HG03432 (cell line): ENCODE results near the gene FBXO46.

Experiments
- ATAC-seq: cut with Tn5 transposase; IDR thresholded peaks from one replicate; pipeline ENCODE4 v1.9.1; 2021; ENCODE audit warnings: mild to moderate bottlenecking, moderate library complexity; ENCODE audit not compliant: unreplicated experiment

The FBXO46 gene, protein sequence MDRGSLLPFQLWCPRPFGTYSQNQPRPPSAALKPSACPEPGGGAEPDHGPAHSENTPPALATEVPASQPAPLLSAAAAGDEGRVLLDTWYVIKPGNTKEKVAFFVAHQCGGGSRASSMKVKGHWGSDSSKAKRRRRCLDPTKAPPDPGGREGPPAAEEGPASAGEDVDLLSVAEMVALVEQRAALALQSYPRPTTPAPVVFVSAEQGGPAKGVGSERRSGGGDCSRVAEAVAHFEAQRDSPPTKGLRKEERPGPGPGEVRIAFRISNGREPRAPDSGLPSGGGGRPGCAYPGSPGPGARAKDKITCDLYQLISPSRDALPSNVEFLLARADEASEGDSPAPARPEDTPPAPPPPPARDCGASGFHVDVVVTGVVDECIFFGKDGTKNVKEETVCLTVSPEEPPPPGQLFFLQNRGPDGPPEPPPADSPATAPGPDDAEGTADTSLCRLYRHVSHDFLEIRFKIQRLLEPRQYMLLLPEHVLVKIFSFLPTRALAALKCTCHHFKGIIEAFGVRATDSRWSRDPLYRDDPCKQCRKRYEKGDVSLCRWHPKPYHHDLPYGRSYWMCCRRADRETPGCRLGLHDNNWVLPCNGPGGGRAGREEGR

DNA sequence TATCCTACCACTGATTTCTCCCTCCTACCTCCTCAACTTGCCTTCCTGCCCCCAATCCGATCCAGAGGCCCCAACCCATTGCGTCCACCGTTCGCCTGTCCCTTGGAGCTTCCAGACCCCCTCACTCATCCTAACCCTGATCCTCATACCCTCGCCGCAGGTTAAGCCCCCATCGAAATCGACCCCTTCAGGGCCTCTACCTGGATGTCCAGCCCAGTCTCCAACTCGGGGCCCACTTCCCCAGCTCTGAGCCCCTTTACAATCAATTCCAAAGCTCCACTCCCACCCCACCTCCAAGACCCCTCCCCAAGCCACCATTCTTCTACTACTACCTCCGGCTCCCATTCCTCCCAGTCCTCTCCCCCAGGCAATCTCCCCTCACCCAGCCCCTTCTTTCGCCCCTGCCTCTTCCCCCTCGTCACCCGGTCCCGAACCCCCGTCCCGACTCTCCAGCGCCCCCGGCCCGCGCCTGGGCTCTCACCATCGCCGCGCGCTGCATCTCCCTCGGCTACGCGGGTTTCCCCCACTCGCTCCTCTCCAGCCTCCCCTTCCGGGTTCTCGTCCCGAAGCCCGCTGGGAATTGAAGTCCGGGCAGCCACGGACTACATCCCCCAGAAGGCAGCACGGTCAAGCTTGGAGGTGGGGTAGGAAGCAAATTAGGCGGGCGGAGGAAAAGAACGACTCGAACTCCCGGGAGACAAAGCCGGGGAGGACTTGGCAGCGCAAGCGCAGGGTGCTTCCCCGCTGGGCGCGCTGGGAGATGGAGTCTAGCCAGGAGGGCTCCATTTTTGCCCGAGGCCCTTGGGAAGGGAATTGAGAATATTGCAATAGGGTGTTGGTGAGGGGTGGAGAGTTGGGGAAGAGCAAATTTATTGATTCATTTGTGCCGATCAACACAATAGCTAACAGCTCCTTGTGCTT, at the start of gene FBXO46:
Gene FBXO46, minus strand, starts transcription at position 529 of the 921 bp plus-strand sequence. CDS start 17,401 bp downstream, outside the sequence.
- peak; percentile 85 for ATAC-seq

DNA sequence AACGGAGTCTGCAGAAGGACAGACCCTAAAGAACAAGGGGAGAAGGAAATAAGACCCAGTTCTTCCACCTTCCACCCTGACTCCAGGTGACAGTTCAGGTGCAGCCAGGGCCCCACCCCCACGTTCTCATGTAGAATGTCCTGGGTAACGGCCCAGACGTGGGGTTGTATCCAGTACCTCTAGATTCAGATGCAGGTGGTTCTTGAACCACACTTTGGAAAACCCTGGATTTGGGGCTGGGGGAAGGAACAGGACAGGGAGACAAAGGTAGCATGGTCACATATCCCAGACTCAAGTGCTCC, 49.4 kb upstream of the FBXO46 start:
- no peak for ATAC-seq

DNA sequence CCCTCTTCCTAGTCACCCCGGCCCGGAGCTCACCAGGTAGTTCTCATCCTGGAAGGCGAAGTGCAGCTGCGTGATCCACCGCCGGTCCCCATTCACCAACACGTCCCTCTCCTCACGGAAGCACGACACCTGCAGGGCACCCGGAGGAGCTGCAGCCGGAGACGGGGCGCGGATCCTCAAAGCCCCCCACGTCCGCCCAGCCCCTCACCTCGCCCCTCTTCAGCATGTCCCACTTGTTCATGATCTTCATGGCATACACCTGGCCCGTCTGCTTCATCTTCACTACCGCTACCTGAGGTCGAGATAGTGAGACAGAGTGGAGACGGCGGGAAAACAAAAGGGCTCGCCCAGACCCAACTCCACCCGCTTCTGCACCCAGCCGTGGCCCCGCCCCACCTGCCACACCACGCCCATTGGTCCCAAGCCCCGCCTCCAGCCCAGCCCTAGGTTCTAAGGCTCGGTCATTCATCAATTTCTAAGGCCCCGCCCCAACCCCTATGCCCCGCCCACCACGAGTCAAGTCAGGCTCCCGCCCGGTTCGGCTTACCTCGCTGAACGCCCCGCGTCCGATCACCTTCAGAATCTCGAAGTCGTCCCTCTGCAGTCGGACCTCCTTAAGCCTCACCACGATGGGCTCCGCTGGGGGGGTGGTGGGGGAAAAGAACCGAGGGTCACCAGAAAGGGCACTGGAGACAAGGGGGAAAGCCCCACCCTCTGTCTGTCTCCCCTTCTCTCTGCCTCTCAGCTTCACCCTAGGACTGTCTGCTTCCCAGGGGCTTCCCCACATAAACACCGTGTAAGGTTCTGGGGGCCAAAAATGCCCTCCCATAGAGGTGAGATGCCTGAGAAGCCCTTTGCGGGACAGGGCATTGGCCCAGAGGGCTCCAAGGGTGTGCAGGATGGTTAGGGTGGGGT, 48.8 kb upstream of the FBXO46 start:
- ATAC-seq, result peak; percentile 75

DNA sequence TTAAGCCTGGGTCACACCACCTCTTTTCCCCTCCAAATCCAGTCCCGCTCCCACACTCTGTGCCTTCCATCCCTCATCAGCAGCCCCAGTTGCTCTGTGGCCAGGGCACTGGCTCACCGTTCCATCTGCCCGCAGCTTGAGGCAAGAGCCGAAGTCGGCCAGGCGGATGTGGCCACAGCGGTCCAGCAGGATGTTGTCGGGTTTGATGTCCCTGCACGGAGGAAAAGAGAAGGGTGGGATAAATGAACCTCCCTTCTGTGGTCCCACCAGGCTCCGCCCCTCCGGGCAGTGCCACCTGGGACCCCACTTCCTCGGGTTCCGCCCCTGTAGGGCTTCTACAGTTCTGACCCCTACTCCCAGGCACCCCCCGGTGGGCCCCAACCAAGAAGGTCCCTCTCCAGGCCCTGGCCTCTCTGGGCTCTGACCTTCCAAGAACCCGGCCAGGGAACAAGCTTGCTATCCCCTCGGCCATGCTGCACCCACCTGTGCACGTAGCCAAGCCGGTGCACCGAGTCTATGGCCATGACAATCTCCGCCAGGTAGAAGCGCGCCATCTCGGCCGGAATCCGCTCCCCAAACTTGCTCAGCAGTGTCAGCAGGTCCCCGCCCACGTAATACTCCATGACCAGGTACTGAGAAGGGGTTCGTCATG, 47.4 kb upstream of the FBXO46 start:
- no peak for ATAC-seq

DNA sequence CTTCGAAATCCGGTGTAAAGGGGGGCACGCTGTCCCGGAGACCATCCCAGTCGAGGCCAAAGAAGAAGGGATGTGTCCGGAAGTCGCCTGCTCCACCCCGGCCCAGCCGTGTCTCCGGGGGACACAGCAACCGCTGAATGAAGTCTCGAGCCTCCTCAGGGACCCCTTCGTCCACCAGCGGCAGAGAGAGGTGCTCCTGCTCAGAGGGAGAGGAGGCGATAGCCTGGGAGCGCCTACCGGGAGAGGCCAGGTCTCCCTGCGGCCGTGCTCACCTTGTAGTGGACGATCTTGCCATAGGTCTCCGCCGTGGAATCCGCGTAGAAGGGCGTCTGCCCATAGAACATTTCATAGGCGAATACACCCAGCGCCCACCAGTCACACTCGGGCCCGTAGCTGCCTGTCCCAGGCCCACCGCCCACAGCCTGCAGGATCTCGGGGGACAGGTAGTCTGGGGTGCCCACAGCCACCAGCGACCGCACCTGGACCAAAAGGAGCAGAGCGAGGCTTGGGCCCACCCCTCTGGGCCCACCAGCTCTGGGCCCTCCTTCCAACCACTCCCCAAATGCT, 46.8 kb upstream of the FBXO46 start:
- no peak for ATAC-seq

DNA sequence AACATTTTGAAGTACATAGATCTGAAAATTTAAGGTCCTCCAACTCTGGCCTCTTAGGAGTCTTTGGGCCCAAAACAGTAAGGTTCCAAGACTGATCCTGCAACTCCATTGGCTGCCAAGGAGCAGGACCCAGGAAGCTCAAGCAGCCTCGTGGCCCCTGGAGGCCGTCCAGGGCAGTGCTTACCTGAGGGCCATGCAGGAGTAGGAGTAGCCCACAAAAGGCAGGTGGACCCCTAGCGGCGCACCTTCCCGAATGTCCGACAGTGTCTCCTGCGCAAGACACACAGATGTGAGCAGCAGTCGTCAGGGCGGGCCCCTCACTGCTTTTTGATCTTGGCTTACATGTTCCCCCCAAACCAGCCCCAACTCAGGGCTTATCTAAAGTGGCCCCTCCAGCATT, 44.1 kb upstream of the FBXO46 start:
- ATAC-seq, result no peak

DNA sequence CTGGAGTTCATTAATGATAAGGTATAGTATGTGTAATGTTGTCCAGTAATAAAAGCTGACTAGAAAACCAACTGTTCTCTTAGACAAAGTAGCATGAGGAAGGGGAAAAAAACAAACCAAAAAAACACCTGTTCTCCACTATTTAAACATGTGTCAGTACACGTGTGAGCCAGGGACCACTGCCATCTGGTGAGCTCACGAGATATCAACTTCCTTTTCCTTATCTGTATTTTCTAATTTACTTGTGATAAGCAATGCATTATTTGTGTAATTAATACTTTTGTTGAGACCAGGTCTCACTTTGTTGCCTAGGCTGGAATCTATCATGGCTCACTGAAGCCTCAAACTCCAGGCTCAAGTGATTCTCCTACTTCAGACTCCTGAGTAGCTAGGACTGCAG, 42.7 kb upstream of the FBXO46 start:
- ATAC-seq, result no peak

DNA sequence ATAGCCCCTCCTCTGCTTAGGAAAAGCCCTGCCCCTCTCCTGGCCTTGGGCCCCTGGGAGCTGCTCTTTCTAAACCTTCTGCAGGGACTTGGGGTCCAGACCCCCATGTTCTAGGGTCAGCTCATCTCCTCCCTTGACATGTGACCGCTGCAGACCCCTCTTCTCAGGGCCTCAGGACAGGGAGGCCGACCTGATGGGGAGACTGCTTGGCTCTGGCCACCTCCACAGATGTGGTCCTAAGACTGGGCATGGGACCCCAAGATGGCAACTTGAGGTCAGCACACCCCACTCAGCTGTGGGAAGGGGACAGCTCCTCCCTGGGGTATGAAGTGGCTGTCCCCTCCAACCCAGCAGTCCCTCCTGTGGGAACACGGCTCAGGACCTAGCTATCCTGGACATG, 42.2 kb upstream of the FBXO46 start:
- no peak for ATAC-seq

DNA sequence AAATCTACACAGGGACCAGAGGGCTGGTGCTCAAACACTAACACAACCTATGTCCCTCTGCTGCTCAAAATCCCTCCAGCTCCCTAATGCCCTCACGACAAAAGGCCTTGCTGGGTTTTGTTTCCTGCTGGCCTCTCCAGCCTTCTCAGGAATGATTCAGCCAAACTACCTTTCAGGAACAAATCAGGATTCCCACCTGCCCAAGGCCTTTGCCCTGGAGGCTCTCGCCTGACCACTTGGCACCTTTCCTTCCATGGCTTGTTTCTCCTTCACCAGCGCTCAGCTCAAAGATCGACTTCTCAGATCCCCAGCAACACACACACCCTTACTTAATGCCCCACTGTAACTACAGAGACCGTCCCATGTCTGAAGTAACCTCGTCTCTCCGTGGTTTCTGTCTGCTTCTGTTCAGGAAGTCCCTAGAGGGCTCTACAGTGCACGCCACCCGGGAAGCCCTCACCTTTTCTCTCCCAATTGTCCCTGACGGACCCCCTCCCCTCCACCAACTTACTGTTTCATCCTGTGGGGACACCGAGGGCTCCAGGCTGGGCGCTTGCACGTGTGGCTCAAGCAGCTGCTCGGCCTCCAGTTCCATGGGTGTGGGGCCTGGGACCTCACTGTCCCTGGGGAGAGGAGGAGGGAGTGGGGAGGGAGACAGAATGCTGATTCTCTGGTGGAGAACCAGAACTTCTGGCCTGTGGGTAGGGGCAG, 41.6 kb upstream of the FBXO46 start:
- ATAC-seq, result no peak

DNA sequence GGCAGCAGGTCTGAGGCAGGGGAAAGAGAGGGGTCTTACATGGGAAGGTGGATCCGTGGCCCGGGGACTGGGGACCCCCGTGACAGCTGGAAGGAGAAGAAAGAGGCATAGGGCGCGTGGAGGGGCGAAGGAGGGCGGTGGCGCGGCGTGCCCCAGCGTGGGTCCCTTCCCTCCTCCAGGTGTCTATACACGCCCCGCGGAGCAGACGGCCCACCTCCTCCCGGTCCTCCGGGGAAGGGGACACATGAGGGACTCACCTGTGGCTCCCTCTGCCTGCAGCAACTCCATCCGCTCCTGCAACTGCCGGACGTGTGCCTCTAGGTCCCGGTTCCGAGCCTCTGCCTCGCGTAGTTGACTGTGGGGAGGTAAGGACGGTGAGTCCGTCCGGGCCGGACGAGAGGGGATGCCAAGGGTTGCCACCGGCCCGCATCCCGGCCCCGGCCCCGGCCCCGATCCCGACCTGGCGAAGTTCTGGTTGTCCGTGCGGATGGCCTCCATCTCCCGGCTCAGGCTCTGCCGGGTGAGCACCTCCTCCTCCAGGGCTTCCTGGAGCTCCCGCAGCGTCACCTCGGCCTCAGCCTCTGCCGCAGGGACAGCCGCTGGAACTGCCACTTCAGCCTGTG, 40.7 kb upstream of the FBXO46 start:
- no peak for ATAC-seq

DNA sequence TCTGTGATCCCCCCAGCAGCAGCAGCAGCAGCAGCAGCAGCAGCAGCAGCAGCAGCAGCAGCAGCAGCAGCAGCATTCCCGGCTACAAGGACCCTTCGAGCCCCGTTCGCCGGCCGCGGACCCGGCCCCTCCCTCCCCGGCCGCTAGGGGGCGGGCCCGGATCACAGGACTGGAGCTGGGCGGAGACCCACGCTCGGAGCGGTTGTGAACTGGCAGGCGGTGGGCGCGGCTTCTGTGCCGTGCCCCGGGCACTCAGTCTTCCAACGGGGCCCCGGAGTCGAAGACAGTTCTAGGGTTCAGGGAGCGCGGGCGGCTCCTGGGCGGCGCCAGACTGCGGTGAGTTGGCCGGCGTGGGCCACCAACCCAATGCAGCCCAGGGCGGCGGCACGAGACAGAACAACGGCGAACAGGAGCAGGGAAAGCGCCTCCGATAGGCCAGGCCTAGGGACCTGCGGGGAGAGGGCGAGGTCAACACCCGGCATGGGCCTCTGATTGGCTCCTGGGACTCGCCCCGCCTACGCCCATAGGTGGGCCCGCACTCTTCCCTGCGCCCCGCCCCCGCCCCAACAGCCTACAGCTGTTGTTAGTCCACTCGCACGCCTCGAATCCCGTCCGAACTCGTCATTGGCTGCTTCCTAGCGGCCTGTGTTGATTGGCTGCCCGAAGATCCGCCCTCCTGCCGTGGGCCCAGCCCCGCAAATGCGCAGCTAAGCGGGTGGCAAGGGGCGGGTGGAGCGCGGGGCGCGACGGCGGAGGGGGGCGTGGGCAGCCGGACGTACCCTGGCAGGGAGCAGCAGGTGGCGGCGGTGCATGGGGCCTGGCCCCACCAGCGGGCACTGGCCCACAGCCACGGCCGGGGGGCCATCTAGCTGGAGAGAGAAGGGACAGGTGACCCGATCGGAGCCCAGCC, 39.8 kb upstream of the FBXO46 start:
- ATAC-seq, result peak; percentile 54

DNA sequence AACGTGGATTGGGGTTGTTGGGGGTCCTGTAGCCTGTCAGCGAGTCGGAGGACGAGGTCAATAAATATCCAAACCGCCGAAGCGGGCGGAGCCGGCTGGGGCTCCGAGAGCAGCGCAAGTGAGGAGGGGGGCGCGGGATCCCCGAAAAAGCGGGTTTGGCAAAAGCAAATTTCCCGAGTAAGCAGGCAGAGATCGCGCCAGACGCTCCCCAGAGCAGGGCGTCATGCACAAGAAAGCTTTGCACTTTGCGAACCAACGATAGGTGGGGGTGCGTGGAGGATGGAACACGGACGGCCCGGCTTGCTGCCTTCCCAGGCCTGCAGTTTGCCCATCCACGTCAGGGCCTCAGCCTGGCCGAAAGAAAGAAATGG, 39.1 kb upstream of the FBXO46 start:
- peak; percentile 11 for ATAC-seq

DNA sequence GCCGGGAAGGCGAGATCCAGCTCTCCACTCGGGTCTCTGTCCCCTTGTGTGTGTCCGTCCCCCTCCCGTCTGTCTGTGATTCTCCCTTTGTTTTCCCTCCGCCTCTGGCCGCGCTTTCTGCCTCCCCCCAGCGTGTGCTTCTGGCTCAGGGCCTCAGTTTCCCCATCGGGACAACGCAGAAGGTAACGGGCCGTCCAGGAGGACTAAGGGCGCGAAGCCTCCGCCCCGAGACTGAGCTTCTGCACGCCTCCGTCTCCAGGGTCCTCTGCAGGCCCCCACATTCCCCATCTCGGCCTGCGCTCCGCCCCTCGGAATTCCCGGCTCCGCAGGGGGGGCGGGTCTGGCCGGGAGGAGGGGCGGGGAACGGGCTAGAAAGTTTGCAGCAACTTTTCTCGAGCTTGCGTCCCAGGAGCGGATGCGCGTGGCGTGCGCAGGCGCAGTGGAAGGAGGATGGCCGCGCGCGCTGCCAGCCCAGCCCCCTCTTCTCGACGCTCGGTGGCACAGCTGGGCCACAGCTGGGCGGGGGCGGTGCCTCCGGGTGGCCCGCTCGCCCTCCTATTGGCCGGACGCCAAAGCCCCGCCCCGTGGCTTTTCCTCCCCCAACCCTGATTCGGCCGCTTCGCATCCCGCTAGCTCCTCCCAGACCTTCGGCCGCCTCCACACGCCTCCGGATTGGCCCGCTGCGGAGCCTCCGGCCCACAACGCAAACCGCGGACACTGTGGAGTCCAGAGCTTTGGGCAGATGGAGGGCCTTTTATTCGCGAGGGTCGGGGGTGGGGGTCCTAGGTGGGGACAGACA, 38.5 kb upstream of the FBXO46 start, which contains the start of gene SIX5:
Gene SIX5, minus strand, starts transcription at position 269 of the 799 bp plus-strand sequence. CDS start 408 bp downstream, outside the sequence.
- ATAC-seq, result peak; percentile 64

DNA sequence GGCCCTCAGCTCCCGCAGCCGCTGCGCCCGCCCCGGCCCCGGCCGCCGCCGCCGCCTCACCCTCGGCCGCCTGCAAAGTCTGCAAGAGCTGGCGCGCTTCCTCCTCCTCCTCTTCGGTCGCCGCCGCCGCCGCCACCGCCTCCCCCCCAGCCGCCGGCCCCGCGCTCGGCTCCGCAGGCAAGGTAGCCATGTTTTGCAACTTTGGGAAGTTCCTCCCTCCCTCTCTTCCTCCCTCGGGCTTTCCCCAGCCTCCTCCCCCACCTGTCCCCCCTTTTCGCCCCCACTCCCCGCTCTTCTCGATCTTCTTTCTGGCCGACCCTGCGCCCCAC, 37.9 kb upstream of the FBXO46 start:
- no peak for ATAC-seq

DNA sequence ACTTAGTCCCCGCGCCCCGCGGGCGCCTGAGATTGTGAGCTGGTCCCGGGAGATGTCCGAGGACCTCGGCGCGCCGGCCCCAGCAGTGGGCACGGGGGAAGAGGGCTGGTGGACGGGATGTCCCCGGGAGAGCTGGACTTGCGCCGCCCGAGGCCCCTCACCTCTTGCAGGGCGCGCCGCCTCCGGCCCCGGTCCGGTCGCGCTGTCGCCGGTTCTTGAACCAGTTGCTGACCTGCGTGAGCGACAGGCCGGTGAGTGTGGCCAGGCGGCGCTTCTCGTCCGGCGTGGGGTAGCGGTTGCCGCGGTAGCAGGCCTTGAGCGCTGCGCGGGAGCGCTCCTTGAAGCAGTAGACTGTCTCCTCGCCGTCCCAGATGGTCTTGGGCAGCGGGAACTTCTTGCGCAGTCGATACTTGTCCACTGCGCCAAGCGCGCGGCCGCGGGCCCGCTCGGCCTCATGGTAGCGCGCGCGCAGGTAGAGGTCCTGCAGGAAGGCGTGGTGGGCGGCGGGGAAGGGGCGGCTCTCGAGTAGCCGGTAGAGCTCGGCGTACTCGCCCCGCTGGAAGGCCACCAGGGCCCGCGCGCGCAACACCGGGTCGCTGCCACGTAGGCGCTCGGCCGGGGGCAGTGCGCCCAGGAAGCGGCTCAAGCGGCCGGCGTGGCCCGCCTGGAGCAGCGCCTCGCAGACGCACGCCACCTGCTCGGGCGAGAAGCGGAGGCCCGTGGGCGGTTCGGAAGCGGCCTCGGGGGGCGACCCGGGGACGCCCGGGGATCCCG, 37.4 kb upstream of the FBXO46 start:
- no peak for ATAC-seq

DNA sequence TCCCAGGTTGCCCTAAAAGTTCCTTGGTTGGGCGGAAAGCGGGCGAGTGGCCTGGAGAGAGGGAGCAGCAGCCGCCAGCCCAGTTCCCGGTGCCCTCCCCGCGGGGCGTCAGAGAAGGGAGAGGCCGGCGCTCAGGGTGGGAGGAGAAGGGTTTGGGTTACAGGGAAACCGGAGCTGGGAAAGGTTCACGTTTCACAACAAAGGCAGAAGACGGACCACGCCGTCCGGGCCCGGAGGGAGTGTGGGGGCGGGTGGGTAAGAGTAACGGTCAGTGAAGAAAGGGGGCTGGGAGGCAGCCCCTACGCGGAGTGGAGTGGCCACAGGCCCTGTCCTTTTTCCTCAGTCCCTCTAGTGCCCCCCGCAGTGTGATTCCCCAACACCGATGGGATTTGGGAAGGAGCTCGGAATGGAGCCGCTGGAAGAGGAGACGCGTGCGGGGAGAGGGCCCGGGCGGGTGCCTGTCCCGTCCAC, 36.7 kb upstream of the FBXO46 start:
- no peak for ATAC-seq
